ENCODE data around the gene ITPR1.

- no peak for TF ChIP-seq CTCF (IDR thresholded peaks at IDR 0.05)
- TF ChIP-seq ZC3H11A (IDR thresholded peaks at IDR 0.05): no peak
- no peak for TF ChIP-seq HMGXB4 (CRISPR knock-in tag; IDR thresholded peaks at IDR 0.05; ENCODE audit: borderline replicate concordance)
- no peak for TF ChIP-seq BHLHE40 (IDR thresholded peaks at IDR 0.05; ENCODE audit: low read depth, low read length)
- TF ChIP-seq SMC3 (IDR thresholded peaks at IDR 0.05): no peak
- TF ChIP-seq MAFK (IDR thresholded peaks at IDR 0.05; ENCODE audit: partially characterized antibody): no peak
- no peak for TF ChIP-seq MAZ (IDR thresholded peaks at IDR 0.05; ENCODE audit: borderline replicate concordance, low read depth, low read length)
- TF ChIP-seq MYC (IDR thresholded peaks at IDR 0.05; ENCODE audit: borderline replicate concordance, low read length): no peak
- TF ChIP-seq RCOR1 (IDR thresholded peaks at IDR 0.05; ENCODE audit: low read depth, low read length): no peak
- no peak for TF ChIP-seq PBX3 (IDR thresholded peaks at IDR 0.05)
- TF ChIP-seq EP300 (IDR thresholded peaks at IDR 0.05): no peak
- TF ChIP-seq NR3C1 (IDR thresholded peaks at IDR 0.05): no peak
- no peak for TF ChIP-seq ZFP36 (IDR thresholded peaks at IDR 0.05; ENCODE audit: borderline replicate concordance, partially characterized antibody)
- TF ChIP-seq ZSCAN20 (CRISPR knock-in tag; IDR thresholded peaks at IDR 0.05): no peak
Measured at GRCh38 chr3:4845882-4846281, 352.7 kb downstream of the ITPR1 start.
